ENCODE results near the gene BEND2.

- TF ChIP-seq CTCF (conservative IDR thresholded peaks at IDR 0.05): no peak
- TF ChIP-seq EZH2 (IDR thresholded peaks at IDR 0.05; ENCODE audit: low read depth): no peak
These were observed 71.2 kb downstream of the BEND2 start for GRCh38 chrX:18149454-18149853.

All from PC-9 (cell line).